GM13976 (cell line): ENCODE measurements around the gene GDI1.

Experiments used
- DNase-seq: peaks from one replicate; pipeline ENCODE4 v3.0.0; 2012; ENCODE audit warnings: low spot score
- in situ Hi-C: fragments of 300-500 bp; cut with MboI; formaldehyde crosslinking; loops from one replicate; pipeline ENCODE4 v1.12.0; 2022; ENCODE audit warnings: low sequenced_read_pairs, mixed read lengths, inconsistent platforms; ENCODE audit not compliant: unreplicated experiment
- TF ChIP-seq, protein P1 (sequence below): IDR thresholded peaks from 2 replicates; pipeline ENCODE4 v1.5.1; 2012; ENCODE audit warnings: borderline replicate concordance, mild to moderate bottlenecking; ENCODE audit not compliant: insufficient read depth; ENCODE audit errors: extremely low read depth, missing control alignments, control extremely low read depth

GDI1 gene

DNA sequence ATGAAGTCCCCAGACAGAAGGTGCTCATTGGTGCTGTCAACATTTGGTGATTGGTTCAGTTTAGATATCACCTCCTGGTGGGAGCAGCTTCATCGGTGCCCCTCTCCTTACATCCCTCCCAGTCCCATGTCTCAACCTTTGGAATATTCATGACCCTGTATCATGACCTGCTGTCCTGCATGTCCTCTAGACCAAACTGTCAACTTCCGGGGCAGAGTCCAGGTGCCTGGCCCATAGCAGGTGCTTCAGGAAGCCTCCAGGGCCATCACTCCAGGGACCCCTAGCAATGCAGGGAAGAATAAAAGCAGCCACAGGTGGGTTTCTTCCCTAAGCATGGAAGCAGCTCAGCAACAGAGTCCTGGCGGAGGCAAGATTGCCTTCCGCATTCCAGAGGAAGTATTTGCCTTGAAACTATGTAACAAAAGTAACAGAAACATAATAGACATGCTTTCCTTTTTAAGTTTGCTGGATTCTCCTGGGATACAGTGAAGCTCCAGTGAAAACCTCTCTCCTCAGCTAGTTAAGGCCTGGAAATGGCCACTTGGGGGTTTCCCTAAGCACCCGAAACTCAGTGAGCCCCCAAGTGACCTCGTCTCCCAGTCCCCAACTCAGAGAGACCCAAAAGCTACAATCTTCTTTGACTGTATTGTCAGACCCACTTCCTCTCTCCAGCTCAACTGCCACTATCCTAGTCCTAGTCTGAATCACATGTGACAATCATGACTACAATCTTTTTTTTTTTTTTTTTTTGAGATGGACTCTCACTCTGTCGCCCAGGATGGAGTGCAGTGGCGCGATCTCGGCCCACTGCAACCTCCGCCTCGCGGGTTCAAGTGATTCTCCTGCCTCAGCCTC is 9.8 kb upstream of the GDI1 start:
- DNase-seq, result no peak

DNA sequence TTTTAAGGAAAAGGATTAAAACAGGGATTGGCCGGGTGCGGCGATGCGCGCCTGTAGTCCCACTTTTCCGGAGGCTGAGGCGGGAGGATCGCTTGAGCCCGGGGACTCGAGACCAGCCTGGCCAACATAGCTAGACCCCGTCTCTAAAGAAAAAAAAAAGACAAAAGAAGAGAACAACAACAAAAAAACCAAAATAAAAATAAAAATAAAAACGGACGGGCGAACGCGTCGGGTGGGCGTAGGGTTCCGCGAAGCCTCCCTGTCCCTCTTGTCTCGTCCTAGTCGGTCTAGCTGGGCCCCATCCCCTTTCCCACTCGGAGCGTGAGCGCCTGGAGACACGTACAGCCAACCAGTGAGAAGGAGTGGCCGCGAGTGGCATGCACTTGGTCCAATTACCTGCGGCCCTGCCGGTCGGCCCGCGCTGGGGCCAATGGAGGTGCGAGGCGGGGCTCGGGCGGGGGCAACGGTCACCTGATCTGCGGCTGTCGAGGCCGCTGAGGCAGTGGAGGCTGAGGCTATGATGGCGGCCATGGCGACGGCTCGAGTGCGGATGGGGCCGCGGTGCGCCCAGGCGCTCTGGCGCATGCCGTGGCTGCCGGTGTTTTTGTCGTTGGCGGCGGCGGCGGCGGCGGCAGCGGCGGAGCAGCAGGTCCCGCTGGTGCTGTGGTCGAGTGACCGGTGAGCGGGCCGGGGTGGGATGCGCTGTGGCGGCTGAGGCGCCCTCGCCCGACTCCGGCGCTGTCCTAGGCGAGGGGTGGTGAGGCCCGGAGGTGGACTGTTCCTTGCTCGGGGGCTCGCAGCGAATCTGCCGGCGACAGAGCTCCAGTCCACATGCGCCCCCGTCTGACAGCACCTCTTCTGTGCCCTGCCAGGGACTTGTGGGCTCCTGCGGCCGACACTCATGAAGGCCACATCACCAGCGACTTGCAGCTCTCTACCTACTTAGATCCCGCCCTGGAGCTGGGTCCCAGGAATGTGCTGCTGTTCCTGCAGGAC is 8.5 kb upstream of the GDI1 start, which contains the start of gene ATP6AP1:
Gene ATP6AP1, plus strand, starts transcription at position 502 of the 996 bp plus-strand sequence. Its CDS starts 16 bp downstream, at position 518.
- in situ Hi-C loops, result no loop called here
- TF ChIP-seq, protein P1, sequence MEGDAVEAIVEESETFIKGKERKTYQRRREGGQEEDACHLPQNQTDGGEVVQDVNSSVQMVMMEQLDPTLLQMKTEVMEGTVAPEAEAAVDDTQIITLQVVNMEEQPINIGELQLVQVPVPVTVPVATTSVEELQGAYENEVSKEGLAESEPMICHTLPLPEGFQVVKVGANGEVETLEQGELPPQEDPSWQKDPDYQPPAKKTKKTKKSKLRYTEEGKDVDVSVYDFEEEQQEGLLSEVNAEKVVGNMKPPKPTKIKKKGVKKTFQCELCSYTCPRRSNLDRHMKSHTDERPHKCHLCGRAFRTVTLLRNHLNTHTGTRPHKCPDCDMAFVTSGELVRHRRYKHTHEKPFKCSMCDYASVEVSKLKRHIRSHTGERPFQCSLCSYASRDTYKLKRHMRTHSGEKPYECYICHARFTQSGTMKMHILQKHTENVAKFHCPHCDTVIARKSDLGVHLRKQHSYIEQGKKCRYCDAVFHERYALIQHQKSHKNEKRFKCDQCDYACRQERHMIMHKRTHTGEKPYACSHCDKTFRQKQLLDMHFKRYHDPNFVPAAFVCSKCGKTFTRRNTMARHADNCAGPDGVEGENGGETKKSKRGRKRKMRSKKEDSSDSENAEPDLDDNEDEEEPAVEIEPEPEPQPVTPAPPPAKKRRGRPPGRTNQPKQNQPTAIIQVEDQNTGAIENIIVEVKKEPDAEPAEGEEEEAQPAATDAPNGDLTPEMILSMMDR, result no peak
- peak; percentile 90 for DNase-seq

More for the DNA sequence above, 9.8 kb upstream of the GDI1 start:
- TF ChIP-seq, protein P1, result no peak
- in situ Hi-C loops, result no loop called here

GRCh38 chrX:154429711-154430110 is 7.2 kb upstream of the GDI1 start:
- DNase-seq, result no peak
- TF ChIP-seq, protein P1, result no peak
- in situ Hi-C loops, result no loop called here

GRCh38 chrX:154430479-154430878 is 6.5 kb upstream of the GDI1 start:
- TF ChIP-seq, protein P1, result no peak
- in situ Hi-C loops, result no loop called here
- DNase-seq, result no peak

DNA sequence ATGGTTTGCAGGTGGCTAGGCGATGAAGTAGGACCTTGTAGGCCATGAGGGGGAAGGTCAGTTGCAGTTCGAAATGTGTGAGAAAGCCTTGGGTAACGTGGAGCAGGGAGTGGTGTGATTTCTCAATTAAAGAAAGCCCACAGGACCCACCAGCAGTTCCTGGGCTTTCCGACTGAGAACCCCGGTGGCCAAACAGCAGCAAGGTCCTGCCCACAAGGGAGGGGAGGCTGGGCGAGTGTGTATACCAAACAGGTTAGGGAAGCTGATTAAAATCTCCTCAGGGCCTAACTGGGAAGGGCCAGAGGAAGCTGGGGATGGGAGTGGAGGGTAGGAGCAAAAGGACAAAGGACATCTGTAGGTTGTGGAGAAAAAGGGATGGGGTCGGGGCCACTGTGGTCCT is 6.0 kb upstream of the GDI1 start:
- DNase-seq, result no peak
- in situ Hi-C loops, result no loop called here
- TF ChIP-seq, protein P1, result no peak

GRCh38 chrX:154431341-154431740 is 5.6 kb upstream of the GDI1 start:
- no peak for DNase-seq
- in situ Hi-C loops, result no loop called here
- TF ChIP-seq, protein P1, result no peak
